ENCODE data around the gene IL9R. TPM values are rescaled to one million over a fixed set of nuclear protein-coding genes. Genes with fewer than 3 reads are reported as not detected.
A peak's percentile ranks its signal among the peaks of the same experiment; 100 is the strongest.
"Not testable (repeated sequence)": the region's sequence is repeated elsewhere in the genome, so short reads cannot be mapped to it uniquely, and the experiment has no call there.

Gene IL9R
- total RNA-seq, 4 donors from 2014 or later = 0.42 TPM; not detected in 3

DNA sequence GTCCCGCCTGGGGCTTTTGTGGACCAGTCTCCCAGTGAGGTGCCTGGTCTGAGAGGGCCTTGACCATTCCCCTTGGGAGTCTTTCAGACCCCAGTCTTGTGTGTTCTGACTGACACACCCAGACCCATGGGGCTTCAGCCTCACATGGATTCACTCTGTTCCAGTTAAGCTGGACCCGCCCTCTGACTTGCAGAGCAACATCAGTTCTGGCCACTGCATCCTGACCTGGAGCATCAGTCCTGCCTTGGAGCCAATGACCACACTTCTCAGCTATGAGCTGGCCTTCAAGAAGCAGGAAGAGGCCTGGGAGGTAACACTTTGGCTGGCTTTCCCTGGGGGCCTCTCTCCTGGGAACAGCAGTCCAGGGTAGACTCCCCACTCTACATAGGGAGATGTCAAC, 6.8 kb downstream of the IL9R start:
- H3K9me3 ChIP-seq = no peaks in the 10 kb centered on the region
- no peak overlapping the region for H3K4me3 ChIP-seq
- TF ChIP-seq POLR2A (IDR thresholded peaks at IDR 0.05; ENCODE audit: low read depth) = no peak
- TF ChIP-seq, protein P1, sequence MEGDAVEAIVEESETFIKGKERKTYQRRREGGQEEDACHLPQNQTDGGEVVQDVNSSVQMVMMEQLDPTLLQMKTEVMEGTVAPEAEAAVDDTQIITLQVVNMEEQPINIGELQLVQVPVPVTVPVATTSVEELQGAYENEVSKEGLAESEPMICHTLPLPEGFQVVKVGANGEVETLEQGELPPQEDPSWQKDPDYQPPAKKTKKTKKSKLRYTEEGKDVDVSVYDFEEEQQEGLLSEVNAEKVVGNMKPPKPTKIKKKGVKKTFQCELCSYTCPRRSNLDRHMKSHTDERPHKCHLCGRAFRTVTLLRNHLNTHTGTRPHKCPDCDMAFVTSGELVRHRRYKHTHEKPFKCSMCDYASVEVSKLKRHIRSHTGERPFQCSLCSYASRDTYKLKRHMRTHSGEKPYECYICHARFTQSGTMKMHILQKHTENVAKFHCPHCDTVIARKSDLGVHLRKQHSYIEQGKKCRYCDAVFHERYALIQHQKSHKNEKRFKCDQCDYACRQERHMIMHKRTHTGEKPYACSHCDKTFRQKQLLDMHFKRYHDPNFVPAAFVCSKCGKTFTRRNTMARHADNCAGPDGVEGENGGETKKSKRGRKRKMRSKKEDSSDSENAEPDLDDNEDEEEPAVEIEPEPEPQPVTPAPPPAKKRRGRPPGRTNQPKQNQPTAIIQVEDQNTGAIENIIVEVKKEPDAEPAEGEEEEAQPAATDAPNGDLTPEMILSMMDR (IDR thresholded peaks at IDR 0.05) = no peak
- TF ChIP-seq EP300 (IDR thresholded peaks at IDR 0.05) = no peak
- no peak for TF ChIP-seq POLR2AphosphoS5 (IDR thresholded peaks at IDR 0.05)
- H3K27ac ChIP-seq (replicated peaks in 1 of 4) = no peak overlapping the region
- no peaks in the 10 kb centered on the region for H3K27me3 ChIP-seq
- no peaks in the 10 kb centered on the region for H3K36me3 ChIP-seq
- 83% methylated on average over 1 of the region's 2 CpGs for WGBS
- intact Hi-C loops (cut with DNase I) = no loop called here
- DNase-seq (ENCODE audit: extremely low spot score) = peak; percentile 90
- no peaks in the 10 kb centered on the region for H3K4me1 ChIP-seq

DNA sequence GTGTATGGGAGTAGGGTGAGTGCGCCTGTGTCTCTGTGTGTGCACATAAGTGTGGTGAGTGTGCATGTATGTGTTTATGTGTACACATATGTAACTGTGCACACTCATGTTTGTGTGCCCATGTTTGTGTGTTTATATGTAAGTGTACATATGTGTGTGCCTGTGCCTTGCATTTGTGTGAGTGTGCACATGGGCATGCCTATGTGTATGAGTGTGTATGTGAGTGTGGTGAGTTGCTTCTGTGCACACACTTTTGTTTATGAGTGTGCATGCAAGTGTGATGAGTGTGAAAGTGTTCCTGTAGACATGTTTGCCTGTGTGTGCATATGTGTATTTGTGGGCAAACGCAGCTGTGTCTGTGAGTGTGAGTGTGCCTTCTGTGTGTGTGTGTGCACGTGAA, 7.2 kb downstream of the IL9R start:
- no peak overlapping the region for H3K4me3 ChIP-seq
- 90% methylated on average over 3 of the region's 3 CpGs for WGBS
- H3K4me1 ChIP-seq = no peaks in the 10 kb centered on the region
- no peaks in the 10 kb centered on the region for H3K36me3 ChIP-seq
- H3K9me3 ChIP-seq = no peaks in the 10 kb centered on the region
- no peak for DNase-seq (ENCODE audit: extremely low spot score)
- intact Hi-C loops (cut with DNase I) = no loop called here
- TF ChIP-seq POLR2AphosphoS5 (IDR thresholded peaks at IDR 0.05) (no peak), POLR2A (IDR thresholded peaks at IDR 0.05; ENCODE audit: low read depth) (no peak), EP300 (IDR thresholded peaks at IDR 0.05) (no peak)
- TF ChIP-seq, protein P1 (IDR thresholded peaks at IDR 0.05) = no peak
- H3K27ac ChIP-seq (replicated peaks in 1 of 4) = no peak overlapping the region
- no peaks in the 10 kb centered on the region for H3K27me3 ChIP-seq

- Histone ChIP-seq H3K36me3 (no peaks in the 10 kb centered on the region), H3K4me1 (no peaks in the 10 kb centered on the region), H3K27me3 (no peaks in the 10 kb centered on the region), H3K9me3 (no peaks in the 10 kb centered on the region), H3K27ac (replicated peaks in 1 of 4) (no peak overlapping the region), H3K4me3 (no peak overlapping the region)
- WGBS = 58% methylated on average over 3 of the region's 6 CpGs
- intact Hi-C loops (cut with DNase I) = no loop called here
- TF ChIP-seq POLR2AphosphoS5 (IDR thresholded peaks at IDR 0.05) (no peak), POLR2A (IDR thresholded peaks at IDR 0.05; ENCODE audit: low read depth) (no peak), EP300 (IDR thresholded peaks at IDR 0.05) (no peak)
- TF ChIP-seq, protein P1 (IDR thresholded peaks at IDR 0.05) = no peak
- peak; percentile 53 for DNase-seq (ENCODE audit: extremely low spot score)
Observed at GRCh38 chrX:156005144-156005543, 7.6 kb downstream of the IL9R start.

DNA sequence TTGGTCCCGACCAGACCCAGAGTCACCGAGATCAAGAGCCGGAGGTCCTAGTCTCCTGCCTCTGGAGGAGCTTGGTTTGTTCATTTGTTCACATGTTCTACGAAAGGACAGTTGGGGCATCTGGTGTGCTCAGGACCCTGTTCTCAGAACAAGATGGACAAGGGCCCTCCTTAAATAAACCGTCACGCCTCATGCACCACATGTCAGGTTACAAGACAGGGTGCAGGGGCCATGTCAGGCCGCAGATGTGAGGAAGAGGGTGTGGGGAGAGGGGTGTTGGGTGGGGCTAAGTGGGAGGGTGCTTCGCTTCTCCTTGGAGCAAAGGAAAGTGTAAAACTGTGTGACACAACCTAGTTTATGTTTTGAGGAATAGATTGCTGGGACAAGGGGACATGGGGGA, 9.0 kb downstream of the IL9R start:
- H3K36me3 ChIP-seq; H3K4me3 ChIP-seq; H3K4me1 ChIP-seq; intact Hi-C loops (cut with DNase I); H3K9me3 ChIP-seq; H3K27ac ChIP-seq (replicated peaks in 1 of 4); H3K27me3 ChIP-seq; DNase-seq (ENCODE audit: extremely low spot score): not testable (repeated sequence)
- WGBS = 85% methylated on average over 6 of the region's 8 CpGs

DNA sequence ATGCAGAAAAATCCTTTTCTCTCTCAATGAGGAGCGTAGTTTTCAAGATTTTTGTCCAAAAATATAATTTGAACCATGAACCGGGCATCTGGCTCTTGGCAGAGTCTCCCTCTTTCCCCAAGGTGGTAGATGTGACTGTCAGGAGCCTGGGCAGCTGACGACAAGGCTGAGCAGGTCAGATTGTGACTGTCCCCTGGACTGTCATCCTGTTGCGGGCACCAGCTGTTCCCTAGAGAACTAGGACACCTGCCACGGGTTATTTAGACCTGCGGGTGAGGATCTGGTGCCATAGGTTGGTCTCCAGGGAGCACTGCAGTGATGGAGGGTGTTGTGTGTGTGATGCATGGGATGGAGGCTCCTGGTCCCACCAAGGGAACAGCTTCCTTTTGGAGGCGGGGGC, 10.9 kb downstream of the IL9R start:
- intact Hi-C loops (cut with DNase I); H3K4me1 ChIP-seq; H3K4me3 ChIP-seq; H3K9me3 ChIP-seq; H3K27me3 ChIP-seq; H3K36me3 ChIP-seq; H3K27ac ChIP-seq (replicated peaks in 1 of 4): not testable (repeated sequence)
- WGBS = 83% methylated on average over 2 of the region's 7 CpGs
- DNase-seq (ENCODE audit: extremely low spot score) = peak; percentile 62

DNA sequence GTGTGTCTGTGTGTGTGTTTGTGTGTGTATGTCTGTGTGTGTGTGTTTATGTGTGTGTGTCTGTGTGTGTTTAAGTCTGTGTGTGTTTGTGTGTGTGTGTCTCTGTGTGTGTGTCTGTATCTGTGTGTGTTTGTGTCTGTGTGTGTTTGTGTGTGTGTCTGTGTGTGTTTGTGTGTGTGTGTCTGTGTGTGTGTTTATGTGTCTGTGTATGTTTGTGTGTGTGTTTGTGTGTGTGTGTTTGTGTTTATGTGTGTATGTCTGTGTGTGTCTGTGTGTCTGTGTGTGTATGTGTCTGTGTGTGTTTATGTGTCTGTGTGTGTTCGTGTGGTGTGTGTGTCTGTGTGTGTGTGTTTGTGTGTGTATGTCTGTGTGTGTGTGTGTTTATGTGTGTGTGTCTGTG, 11.4 kb downstream of the IL9R start:
- no peaks in the 10 kb centered on the region for H3K36me3 ChIP-seq
- no peak for DNase-seq (ENCODE audit: extremely low spot score)
- no peak overlapping the region for H3K4me3 ChIP-seq
- no peaks in the 10 kb centered on the region for H3K4me1 ChIP-seq
- H3K27me3 ChIP-seq = no peaks in the 10 kb centered on the region
- H3K27ac ChIP-seq (replicated peaks in 1 of 4) = no peak overlapping the region
- TF ChIP-seq, protein P1 (IDR thresholded peaks at IDR 0.05) = no peak
- TF ChIP-seq EP300 (IDR thresholded peaks at IDR 0.05) (no peak), POLR2A (IDR thresholded peaks at IDR 0.05; ENCODE audit: low read depth) (no peak), POLR2AphosphoS5 (IDR thresholded peaks at IDR 0.05) (no peak)
- no peaks in the 10 kb centered on the region for H3K9me3 ChIP-seq
- intact Hi-C loops (cut with DNase I) = no loop called here
- WGBS = 80% methylated on average over 1 of the region's 1 CpG

- intact Hi-C loops (cut with DNase I); H3K36me3 ChIP-seq; DNase-seq (ENCODE audit: extremely low spot score); H3K27ac ChIP-seq (replicated peaks in 1 of 4); H3K4me3 ChIP-seq; H3K27me3 ChIP-seq; H3K4me1 ChIP-seq; H3K9me3 ChIP-seq: not testable (repeated sequence)
- no CpG with 5 or more reads among the region's 9 CpGs for WGBS
Observed at GRCh38 chrX:156009691-156010090, 12.2 kb downstream of the IL9R start.

DNA sequence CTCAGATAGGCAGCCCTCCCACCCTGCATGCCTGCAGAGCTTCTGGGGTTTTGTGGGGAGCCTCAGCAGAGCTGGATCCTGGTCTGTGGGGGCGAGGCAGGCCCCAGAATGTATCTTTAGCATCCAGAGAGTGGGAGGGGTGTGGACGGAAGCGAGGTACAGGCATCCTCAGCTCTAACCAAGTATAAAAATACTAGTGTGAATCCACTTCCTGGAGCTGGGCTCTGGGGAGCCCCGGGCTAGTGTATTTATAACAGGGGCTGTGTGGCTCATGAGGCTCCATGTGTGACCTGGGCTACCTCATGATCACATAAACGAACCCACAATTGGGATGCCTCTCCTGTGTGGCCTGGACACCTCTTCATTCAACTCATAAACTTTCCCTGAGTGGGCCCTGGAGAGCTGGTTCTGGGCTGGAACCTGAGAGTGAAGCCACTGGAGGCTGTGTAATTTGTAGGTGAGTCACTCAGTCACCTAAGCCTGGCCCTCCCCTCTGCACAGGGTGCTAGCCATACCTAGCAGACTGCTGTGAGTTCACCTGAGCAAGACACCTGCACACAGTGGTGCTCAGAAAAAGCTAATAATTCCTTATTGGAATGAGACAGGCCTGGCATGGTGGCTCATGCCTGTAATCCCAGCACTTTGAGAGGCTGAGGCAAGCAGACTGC, 15.9 kb downstream of the IL9R start:
- H3K27me3 ChIP-seq; H3K27ac ChIP-seq (replicated peaks in 1 of 4); intact Hi-C loops (cut with DNase I); H3K4me3 ChIP-seq; H3K9me3 ChIP-seq; H3K36me3 ChIP-seq; H3K4me1 ChIP-seq; DNase-seq (ENCODE audit: extremely low spot score): not testable (repeated sequence)
- WGBS = no CpG with 5 or more reads among the region's 5 CpGs
